ENCODE data around the gene IL36A.

GRCh38 chr2:113007250-113007649 is 2.0 kb downstream of the IL36A start:
- no peak for TF ChIP-seq EZH2 (IDR thresholded peaks at IDR 0.05; ENCODE audit: borderline replicate concordance, low read length)
- no peak for TF ChIP-seq CTCF (IDR thresholded peaks at IDR 0.05; ENCODE audit: low read length)
